ENCODE measurements around the gene SRPK2.
"Not testable (repeated sequence)": the region's sequence is repeated elsewhere in the genome, so short reads cannot be mapped to it uniquely, and the experiment has no call there.

The SRPK2 gene

GRCh38 chr7:105298439-105298894 is 90.3 kb downstream of the SRPK2 start:
- TF ChIP-seq ZNF384 (IDR thresholded peaks at IDR 0.05) (no peak), BHLHE40 (IDR thresholded peaks at IDR 0.05; ENCODE audit: borderline replicate concordance) (no peak), L3MBTL2 (conservative IDR thresholded peaks at IDR 0.05) (no peak), TARDBP (IDR thresholded peaks at IDR 0.05) (no peak), ELF4 (IDR thresholded peaks at IDR 0.05) (no peak), LEF1 (IDR thresholded peaks at IDR 0.05; ENCODE audit: borderline replicate concordance) (no peak), FOXA1 (IDR thresholded peaks at IDR 0.05) (no peak), ARNT (IDR thresholded peaks at IDR 0.05) (no peak), NFRKB (IDR thresholded peaks at IDR 0.05) (no peak)
- DNase-seq (ENCODE audit: extremely low spot score), result no peak
- CTCF ChIA-PET, result no interaction called here
- POLR2A ChIA-PET, result no interaction called here

- ChIA-PET POLR2A (no interaction called here), CTCF (interaction anchor here (0.7 kb wide), 1 partner anchor 14 kb away, joined by 3 read pairs; no protein-coding TSS in a partner anchor)
- TF ChIP-seq FOXA1 (IDR thresholded peaks at IDR 0.05) (no peak), SP1 (IDR thresholded peaks at IDR 0.05) (no peak), ZNF384 (IDR thresholded peaks at IDR 0.05) (no peak), PKNOX1 (IDR thresholded peaks at IDR 0.05) (no peak), FOXM1 (IDR thresholded peaks at IDR 0.05; ENCODE audit: borderline replicate concordance) (no peak), NFRKB (IDR thresholded peaks at IDR 0.05) (no peak), L3MBTL2 (conservative IDR thresholded peaks at IDR 0.05) (no peak), ELF4 (IDR thresholded peaks at IDR 0.05) (no peak), FOXK2 (IDR thresholded peaks at IDR 0.05) (no peak), CTBP1 (IDR thresholded peaks at IDR 0.05; ENCODE audit: borderline replicate concordance) (no peak), TARDBP (IDR thresholded peaks at IDR 0.05) (no peak), LEF1 (IDR thresholded peaks at IDR 0.05; ENCODE audit: borderline replicate concordance) (no peak), SUZ12 (IDR thresholded peaks at IDR 0.05) (no peak), HDGF (IDR thresholded peaks at IDR 0.05; ENCODE audit: borderline replicate concordance) (no peak), ARNT (IDR thresholded peaks at IDR 0.05) (no peak), BHLHE40 (IDR thresholded peaks at IDR 0.05; ENCODE audit: borderline replicate concordance) (no peak)
- no peak for DNase-seq (ENCODE audit: extremely low spot score)
These were observed 90.7 kb downstream of the SRPK2 start for GRCh38 chr7:105297985-105298384.

- TF ChIP-seq FOXM1 (IDR thresholded peaks at IDR 0.05; ENCODE audit: borderline replicate concordance), result no peak
- POLR2A ChIA-PET, result no interaction called here
- CTCF ChIA-PET, result interaction anchor here (0.7 kb wide), 1 partner anchor 14 kb away, joined by 3 read pairs; no protein-coding TSS in a partner anchor
- DNase-seq (ENCODE audit: extremely low spot score), result no peak
These were observed 91.4 kb downstream of the SRPK2 start for GRCh38 chr7:105297309-105297708.

GRCh38 chr7:105296491-105296890 is 92.2 kb downstream of the SRPK2 start:
- CTCF ChIA-PET, result no interaction called here
- TF ChIP-seq FOXK2 (IDR thresholded peaks at IDR 0.05), result no peak
- no peak for TF ChIP-seq TARDBP (IDR thresholded peaks at IDR 0.05)
- TF ChIP-seq CTBP1 (IDR thresholded peaks at IDR 0.05; ENCODE audit: borderline replicate concordance), result no peak
- TF ChIP-seq SUZ12 (IDR thresholded peaks at IDR 0.05), result no peak
- no peak for TF ChIP-seq BHLHE40 (IDR thresholded peaks at IDR 0.05; ENCODE audit: borderline replicate concordance)
- no peak for TF ChIP-seq HDGF (IDR thresholded peaks at IDR 0.05; ENCODE audit: borderline replicate concordance)
- no peak for TF ChIP-seq ELF4 (IDR thresholded peaks at IDR 0.05)
- no peak for TF ChIP-seq PKNOX1 (IDR thresholded peaks at IDR 0.05)
- no peak for TF ChIP-seq L3MBTL2 (conservative IDR thresholded peaks at IDR 0.05)
- no peak for TF ChIP-seq FOXM1 (IDR thresholded peaks at IDR 0.05; ENCODE audit: borderline replicate concordance)
- TF ChIP-seq NFRKB (IDR thresholded peaks at IDR 0.05), result no peak
- no peak for TF ChIP-seq FOXA1 (IDR thresholded peaks at IDR 0.05)
- TF ChIP-seq ARNT (IDR thresholded peaks at IDR 0.05), result no peak
- TF ChIP-seq ZNF384 (IDR thresholded peaks at IDR 0.05), result no peak
- no peak for DNase-seq (ENCODE audit: extremely low spot score)
- POLR2A ChIA-PET, result no interaction called here

- ChIA-PET CTCF (no interaction called here), POLR2A (no interaction called here)
- TF ChIP-seq SP1 (IDR thresholded peaks at IDR 0.05) (no peak), NFRKB (IDR thresholded peaks at IDR 0.05) (no peak), ARNT (IDR thresholded peaks at IDR 0.05) (no peak), CTBP1 (IDR thresholded peaks at IDR 0.05; ENCODE audit: borderline replicate concordance) (no peak), FOXK2 (IDR thresholded peaks at IDR 0.05) (no peak), FOXM1 (IDR thresholded peaks at IDR 0.05; ENCODE audit: borderline replicate concordance) (no peak), ZNF384 (IDR thresholded peaks at IDR 0.05) (no peak), HDGF (IDR thresholded peaks at IDR 0.05; ENCODE audit: borderline replicate concordance) (no peak), SUZ12 (IDR thresholded peaks at IDR 0.05) (no peak), FOXA1 (IDR thresholded peaks at IDR 0.05) (no peak), L3MBTL2 (conservative IDR thresholded peaks at IDR 0.05) (no peak), LEF1 (IDR thresholded peaks at IDR 0.05; ENCODE audit: borderline replicate concordance) (no peak), PKNOX1 (IDR thresholded peaks at IDR 0.05) (no peak), TARDBP (IDR thresholded peaks at IDR 0.05) (no peak), ELF4 (IDR thresholded peaks at IDR 0.05) (no peak), BHLHE40 (IDR thresholded peaks at IDR 0.05; ENCODE audit: borderline replicate concordance) (no peak)
- no peak for DNase-seq (ENCODE audit: extremely low spot score)
These were observed 92.9 kb downstream of the SRPK2 start for GRCh38 chr7:105295596-105296352.

GRCh38 chr7:105294482-105294881 is 94.2 kb downstream of the SRPK2 start:
- CTCF ChIA-PET; DNase-seq (ENCODE audit: extremely low spot score); POLR2A ChIA-PET: not testable (repeated sequence)

Measured in HEK293T (cell line).